Kidney capillary endothelial cell (primary cell): ENCODE data around the gene GCC2.
"Not testable (repeated sequence)": the region's sequence is repeated elsewhere in the genome, so short reads cannot be mapped to it uniquely, and the experiment has no call there.

ENCODE experiments used
- DNase-seq: peaks from one replicate; pipeline ENCODE4 v3.0.0-alpha.2; 2018; ENCODE audit warnings: low spot score

Gene GCC2

GRCh38 chr2:108444941-108445840, 3.8 kb upstream of the GCC2 start:
- no peak for DNase-seq

GRCh38 chr2:108446703-108447102, 2.3 kb upstream of the GCC2 start:
- no peak for DNase-seq

GRCh38 chr2:108447947-108448677, 894 bp upstream of the GCC2 start:
- no peak for DNase-seq

- peak; percentile 26 for DNase-seq
Observed at GRCh38 chr2:108449410-108450130, 564 bp downstream of the GCC2 start.

- no peak for DNase-seq
Observed at GRCh38 chr2:108450863-108451262, 1.9 kb downstream of the GCC2 start.

GRCh38 chr2:108451976-108452375, 3.0 kb downstream of the GCC2 start:
- no peak for DNase-seq

GRCh38 chr2:108453530-108453929, 4.5 kb downstream of the GCC2 start:
- not testable (repeated sequence) for DNase-seq

- no peak for DNase-seq
Observed at GRCh38 chr2:108454440-108454839, 5.4 kb downstream of the GCC2 start.

- DNase-seq = no peak
Observed at GRCh38 chr2:108455571-108455970, 6.6 kb downstream of the GCC2 start.

- no peak for DNase-seq
Observed at GRCh38 chr2:108458082-108458481, 9.1 kb downstream of the GCC2 start.

GRCh38 chr2:108459441-108459840, 10.4 kb downstream of the GCC2 start:
- no peak for DNase-seq

GRCh38 chr2:108460345-108461037, 11.5 kb downstream of the GCC2 start:
- no peak for DNase-seq

- no peak for DNase-seq
Observed at GRCh38 chr2:108477099-108477498, 28.1 kb downstream of the GCC2 start.

GRCh38 chr2:108485253-108485652, 36.2 kb downstream of the GCC2 start:
- no peak for DNase-seq

GRCh38 chr2:108490506-108491122, 41.6 kb downstream of the GCC2 start:
- no peak for DNase-seq

- no peak for DNase-seq
Observed at GRCh38 chr2:108491848-108492247, 42.8 kb downstream of the GCC2 start.

- no peak for DNase-seq
Observed at GRCh38 chr2:108492364-108492763, 43.4 kb downstream of the GCC2 start.

- not testable (repeated sequence) for DNase-seq
Observed at GRCh38 chr2:108496167-108496566, 47.2 kb downstream of the GCC2 start.

- DNase-seq = not testable (repeated sequence)
Observed at GRCh38 chr2:108507620-108508019, 58.6 kb downstream of the GCC2 start.

GRCh38 chr2:108512431-108512830, 63.4 kb downstream of the GCC2 start:
- not testable (repeated sequence) for DNase-seq

GRCh38 chr2:108514478-108514877, 65.5 kb downstream of the GCC2 start:
- not testable (repeated sequence) for DNase-seq
